GM06990 (cell line): ENCODE results near the gene DACH1.

Source experiments
- DNase-seq: peaks from one replicate; pipeline ENCODE4 v3.0.0-alpha.2; 2011; ENCODE audit not compliant: insufficient read length; ENCODE audit errors: extremely low read depth
- H3K27me3 ChIP-seq: replicated peaks from 2 replicates; pipeline ENCODE4 v1.6.0; 2011; ENCODE audit warnings: low read length; ENCODE audit not compliant: control insufficient read depth, insufficient read depth
- H3K36me3 ChIP-seq: 2 replicates; pipeline ENCODE4 v1.5.1; 2011; ENCODE audit warnings: low read length; ENCODE audit not compliant: control insufficient read depth, insufficient read depth
- H3K4me3 ChIP-seq: replicated peaks from 2 replicates; pipeline ENCODE4 v1.5.1; 2011; ENCODE audit warnings: low read depth, mild to moderate bottlenecking, control low read depth, low read length
- TF ChIP-seq, protein P1 (sequence below): IDR thresholded peaks from 2 replicates; pipeline ENCODE4 v1.5.1; 2011; ENCODE audit warnings: low read length, control low read depth, mild to moderate bottlenecking, inconsistent platforms; ENCODE audit not compliant: insufficient read depth, poor library complexity, severe bottlenecking

DACH1 gene

GRCh38 chr13:71831716-71832115, 35.3 kb downstream of the DACH1 start:
- no peaks in the 10 kb centered on the region for H3K36me3 ChIP-seq
- H3K4me3 ChIP-seq = no peak overlapping the region
- DNase-seq = no peak
- TF ChIP-seq, protein P1, sequence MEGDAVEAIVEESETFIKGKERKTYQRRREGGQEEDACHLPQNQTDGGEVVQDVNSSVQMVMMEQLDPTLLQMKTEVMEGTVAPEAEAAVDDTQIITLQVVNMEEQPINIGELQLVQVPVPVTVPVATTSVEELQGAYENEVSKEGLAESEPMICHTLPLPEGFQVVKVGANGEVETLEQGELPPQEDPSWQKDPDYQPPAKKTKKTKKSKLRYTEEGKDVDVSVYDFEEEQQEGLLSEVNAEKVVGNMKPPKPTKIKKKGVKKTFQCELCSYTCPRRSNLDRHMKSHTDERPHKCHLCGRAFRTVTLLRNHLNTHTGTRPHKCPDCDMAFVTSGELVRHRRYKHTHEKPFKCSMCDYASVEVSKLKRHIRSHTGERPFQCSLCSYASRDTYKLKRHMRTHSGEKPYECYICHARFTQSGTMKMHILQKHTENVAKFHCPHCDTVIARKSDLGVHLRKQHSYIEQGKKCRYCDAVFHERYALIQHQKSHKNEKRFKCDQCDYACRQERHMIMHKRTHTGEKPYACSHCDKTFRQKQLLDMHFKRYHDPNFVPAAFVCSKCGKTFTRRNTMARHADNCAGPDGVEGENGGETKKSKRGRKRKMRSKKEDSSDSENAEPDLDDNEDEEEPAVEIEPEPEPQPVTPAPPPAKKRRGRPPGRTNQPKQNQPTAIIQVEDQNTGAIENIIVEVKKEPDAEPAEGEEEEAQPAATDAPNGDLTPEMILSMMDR = no peak
- no peaks in the 10 kb centered on the region; the same call in 1 of the 2 replicates for H3K27me3 ChIP-seq

DNA sequence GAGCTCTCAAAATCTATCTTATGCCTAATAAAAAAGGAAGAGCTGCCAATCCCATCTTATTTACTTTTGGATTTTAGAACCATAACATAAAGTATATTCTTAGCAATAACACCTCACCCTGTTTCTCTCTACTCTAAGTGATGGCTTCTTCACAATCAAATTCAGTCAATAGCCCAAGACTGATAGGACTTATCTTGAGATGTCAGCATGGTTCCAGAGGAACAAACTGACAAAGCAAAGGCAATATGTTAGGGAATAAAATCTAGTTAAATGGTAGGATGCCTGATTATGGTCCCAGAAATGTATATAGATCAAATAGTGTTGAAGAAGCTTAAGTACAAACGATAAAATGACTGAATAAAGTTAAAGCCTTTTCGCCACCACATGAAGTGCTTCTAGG, 36.3 kb downstream of the DACH1 start:
- no peaks in the 10 kb centered on the region; the same call in 1 of the 2 replicates for H3K27me3 ChIP-seq
- H3K4me3 ChIP-seq = no peak overlapping the region
- H3K36me3 ChIP-seq = no peaks in the 10 kb centered on the region
- TF ChIP-seq, protein P1 = no peak
- no peak for DNase-seq

- TF ChIP-seq, protein P1 = no peak
- Histone ChIP-seq H3K4me3 (no peak overlapping the region), H3K27me3 (no peaks in the 10 kb centered on the region; the same call in 1 of the 2 replicates), H3K36me3 (no peaks in the 10 kb centered on the region)
- DNase-seq = no peak
Observed at GRCh38 chr13:71830323-71830722, 36.7 kb downstream of the DACH1 start.

GRCh38 chr13:71829547-71829946, 37.5 kb downstream of the DACH1 start:
- H3K36me3 ChIP-seq = no peaks in the 10 kb centered on the region
- TF ChIP-seq, protein P1 = no peak
- H3K4me3 ChIP-seq = no peak overlapping the region
- H3K27me3 ChIP-seq = no peaks in the 10 kb centered on the region; the same call in 1 of the 2 replicates
- no peak for DNase-seq

DNA sequence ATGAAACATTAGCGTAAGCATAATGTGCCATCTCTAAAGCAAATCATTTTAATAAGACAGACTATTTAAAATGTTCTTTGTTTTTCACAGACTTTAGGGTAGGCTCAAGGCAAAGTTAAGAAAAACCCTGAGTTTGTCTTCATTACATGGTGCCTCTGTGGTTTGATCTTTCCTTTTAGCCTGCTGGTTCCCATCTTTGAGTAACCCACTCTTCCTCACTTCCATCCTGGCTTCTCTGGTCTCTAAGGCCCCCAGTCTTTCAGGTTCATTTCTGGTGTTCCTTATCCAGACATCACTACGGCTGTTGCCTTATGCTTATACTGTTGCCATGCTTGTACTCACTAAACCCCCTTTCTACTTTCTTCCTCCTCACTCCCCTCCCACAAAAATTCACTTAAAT, 38.4 kb downstream of the DACH1 start:
- no peak for DNase-seq

More for the DNA sequence above, 38.4 kb downstream of the DACH1 start:
- H3K27me3 ChIP-seq = no peaks in the 10 kb centered on the region; the same call in 1 of the 2 replicates
- H3K4me3 ChIP-seq = no peak overlapping the region
- TF ChIP-seq, protein P1 = no peak
- H3K36me3 ChIP-seq = no peaks in the 10 kb centered on the region
